HEK293T (cell line): ENCODE results near the gene TCF12.

Source experiments
- LEF1 ChIP-seq: fragments of 450-650 bp; IDR thresholded peaks from 2 replicates; pipeline ENCODE4 v1.6.1; 2017; ENCODE audit warnings: mild to moderate bottlenecking, borderline replicate concordance
- SP1 ChIP-seq: fragments of 450-650 bp; IDR thresholded peaks from 2 replicates; pipeline ENCODE4 v1.6.1; 2017
- SUZ12 ChIP-seq: fragments of 450-650 bp; IDR thresholded peaks from 2 replicates; pipeline ENCODE4 v1.6.1; 2016; ENCODE audit warnings: mild to moderate bottlenecking
- TARDBP ChIP-seq: fragments of 450-650 bp; IDR thresholded peaks from 2 replicates; pipeline ENCODE4 v1.6.1; 2016

DNA sequence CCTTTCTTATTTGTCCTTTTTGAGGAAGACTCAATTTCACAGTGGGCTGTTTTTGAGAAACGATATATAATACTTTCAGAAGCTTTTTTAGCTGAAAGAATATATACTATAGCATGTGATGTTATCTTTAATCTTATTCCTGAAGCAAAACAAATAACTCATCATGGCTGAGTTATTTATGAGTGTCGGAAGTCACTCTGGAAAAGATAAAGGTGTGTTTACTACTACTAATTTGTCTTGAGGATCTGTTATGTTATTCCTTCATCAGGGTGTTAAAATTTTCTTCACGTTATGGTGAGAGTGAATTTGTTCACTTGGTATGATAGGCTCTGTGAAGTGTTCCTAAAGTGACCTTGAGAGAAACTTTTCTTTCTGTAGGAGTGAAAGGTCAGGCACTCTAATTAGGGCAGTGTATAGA lies 4.7 kb downstream of the TCF12 start:
- TF ChIP-seq TARDBP: no peak
- no peak for TF ChIP-seq LEF1
- TF ChIP-seq SP1: no peak
- TF ChIP-seq SUZ12: no peak
